ENCODE results near the gene C19orf25. TPM values are rescaled to one million over a fixed set of nuclear protein-coding genes. Genes with fewer than 3 reads are reported as not detected.

The C19orf25 gene
- total and polyA plus RNA-seq, 9 donors, result 1.1 to 26.3 (median 22.2) TPM

DNA sequence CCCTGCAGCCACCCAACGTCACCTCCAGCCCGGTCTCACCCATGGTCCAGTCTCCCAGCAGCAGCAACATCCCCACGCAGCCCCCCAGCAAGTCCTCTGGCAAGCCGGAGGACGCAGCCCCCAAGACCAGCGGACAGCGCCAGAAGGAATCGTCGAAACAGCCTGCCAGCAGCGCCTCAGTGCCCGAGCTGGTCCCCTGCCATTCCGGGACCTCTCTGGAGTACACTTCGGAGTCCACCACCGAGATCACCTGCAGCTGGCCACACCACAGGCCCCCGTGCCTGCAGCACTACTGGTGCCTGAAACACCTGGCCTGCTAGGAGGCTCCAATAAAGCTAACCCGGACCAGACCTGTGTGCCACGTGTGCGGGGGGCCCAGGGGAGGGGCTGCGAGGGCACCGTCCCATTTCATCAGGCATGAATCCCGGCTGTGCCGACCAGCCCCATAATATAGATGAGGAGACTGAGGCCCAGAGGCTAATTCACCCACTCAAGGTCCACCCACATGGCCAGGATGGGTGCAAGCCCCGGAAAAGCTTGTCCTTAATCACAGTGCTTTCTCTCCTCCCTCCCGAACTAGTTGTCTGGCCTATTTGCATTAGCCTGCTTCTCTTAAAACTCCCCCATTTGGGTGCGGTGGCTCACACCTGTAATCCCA lies 18.7 kb upstream of the C19orf25 start:
- Histone ChIP-seq H3K27me3 (no peaks in the 10 kb centered on the region), H3K9me3 (no peaks in the 10 kb centered on the region), H3K36me3 (no peaks in the 10 kb centered on the region), H3K4me1 (ENCODE audit: insufficient read depth) (peaks cover 8% of the 10 kb centered on the region), H3K4me3 (no peak overlapping the region), H3K27ac (no peak overlapping the region)
- DNase-seq, result no peak
- TF ChIP-seq EP300 (IDR thresholded peaks at IDR 0.05), result no peak
- intact Hi-C loops (cut with DNase I), result no loop called here
- 64 to 70% (median 65%) methylated on average over 25 of the region's 25 CpGs for WGBS, 3 donors

DNA sequence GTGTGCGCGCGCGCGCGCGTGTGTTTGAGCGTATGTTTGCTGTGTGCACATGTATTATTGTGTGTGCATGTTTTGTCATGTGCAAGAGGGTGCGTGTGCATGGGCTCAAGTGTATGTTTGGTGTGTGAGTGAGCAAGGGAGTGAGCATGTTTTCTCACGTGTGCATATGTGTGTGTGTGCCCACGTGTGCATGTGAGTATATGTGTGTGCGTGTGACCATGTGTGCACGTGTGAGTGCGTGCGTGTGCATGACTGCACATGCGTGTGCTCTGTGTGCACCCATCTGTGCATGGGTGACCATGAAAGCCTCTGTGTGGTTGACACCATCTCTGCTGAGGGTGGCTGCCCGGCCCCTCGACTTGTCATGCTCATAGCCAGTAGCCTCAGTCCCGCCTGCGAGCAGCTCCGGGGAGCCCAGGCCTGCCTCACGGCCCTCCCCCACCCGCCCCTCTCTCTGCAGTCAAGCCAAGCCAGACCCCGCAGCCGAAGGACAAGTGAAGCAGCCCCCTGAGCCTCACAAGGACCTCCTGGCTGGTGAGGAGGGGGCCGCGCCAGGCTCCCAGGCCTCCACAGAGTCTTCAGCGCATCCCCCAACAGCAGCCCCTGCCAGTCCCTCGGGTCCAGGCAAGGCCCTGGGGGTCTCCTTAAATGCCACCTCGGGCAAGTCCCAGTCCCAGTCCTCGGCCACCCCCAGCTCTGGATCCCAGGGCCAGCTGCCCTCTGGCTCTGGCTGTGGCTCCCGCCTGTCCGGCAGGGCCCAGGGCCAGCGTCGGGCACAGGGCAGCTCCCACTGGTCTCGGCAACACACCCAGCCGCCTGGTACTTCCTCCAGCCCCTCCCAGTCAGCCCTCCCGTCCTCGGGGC lies 17.9 kb upstream of the C19orf25 start:
- WGBS, 3 donors, result 57 to 67% (median 67%) methylated on average over 34 to 39 of the region's 39 CpGs
- no peak overlapping the region for H3K27ac ChIP-seq
- intact Hi-C loops (cut with DNase I), result no loop called here
- H3K4me3 ChIP-seq, result no peak overlapping the region
- no peaks in the 10 kb centered on the region for H3K27me3 ChIP-seq
- H3K9me3 ChIP-seq, result no peaks in the 10 kb centered on the region
- H3K4me1 ChIP-seq (ENCODE audit: insufficient read depth), result peaks cover 8% of the 10 kb centered on the region
- no peaks in the 10 kb centered on the region for H3K36me3 ChIP-seq
- DNase-seq, result no peak
- no peak for TF ChIP-seq EP300 (IDR thresholded peaks at IDR 0.05)
- TF ChIP-seq POLR2A (IDR thresholded peaks at IDR 0.05), result no peak

DNA sequence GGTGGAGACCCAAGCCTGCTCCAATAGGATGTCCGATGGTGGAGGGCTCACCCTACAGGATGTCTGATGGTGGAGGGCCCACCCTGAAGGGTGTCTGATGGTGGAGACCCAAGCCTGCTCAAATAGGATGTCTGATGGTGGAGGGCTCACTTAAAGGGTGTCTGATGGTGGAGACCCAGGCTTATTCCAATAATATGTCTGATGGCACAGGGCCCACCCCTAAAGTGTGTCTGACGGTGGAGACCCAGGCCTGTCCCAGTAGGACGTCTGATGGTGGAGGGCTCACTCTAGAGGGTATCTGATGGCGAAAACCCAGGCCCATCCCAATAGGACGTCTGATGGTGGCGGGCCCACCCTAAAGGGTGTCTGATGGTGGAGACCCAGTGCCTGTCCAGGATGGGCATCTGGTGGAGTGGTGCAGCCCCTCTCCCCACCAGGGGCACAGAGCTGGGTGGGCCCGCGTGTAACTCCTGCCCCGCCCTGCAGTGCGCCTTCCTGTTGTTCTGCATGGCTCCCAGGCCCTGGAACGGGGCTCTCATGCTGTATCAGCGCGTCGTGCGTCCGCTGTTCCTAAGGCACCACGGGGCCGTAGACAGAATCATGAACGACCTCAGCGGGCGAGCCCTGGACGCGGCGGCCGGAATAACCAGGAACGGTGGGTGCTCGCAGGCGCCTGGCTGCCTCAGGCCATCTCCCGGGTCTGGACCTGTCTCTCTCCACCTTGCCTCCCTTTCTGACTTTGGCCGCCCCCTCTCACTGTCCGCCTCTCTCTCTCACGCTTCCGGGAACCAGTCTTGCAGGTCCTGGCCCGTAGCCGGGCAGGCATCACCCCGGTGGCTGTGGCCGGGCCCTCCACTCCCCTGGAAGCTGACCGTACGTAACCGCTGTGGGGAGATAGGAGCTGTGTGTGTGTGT lies 17.0 kb upstream of the C19orf25 start:
- Histone ChIP-seq H3K4me3 (no peak overlapping the region), H3K27ac (no peak overlapping the region), H3K36me3 (no peaks in the 10 kb centered on the region), H3K9me3 (no peaks in the 10 kb centered on the region), H3K27me3 (no peaks in the 10 kb centered on the region), H3K4me1 (ENCODE audit: insufficient read depth) (peaks cover 15% of the 10 kb centered on the region)
- TF ChIP-seq, protein P1, sequence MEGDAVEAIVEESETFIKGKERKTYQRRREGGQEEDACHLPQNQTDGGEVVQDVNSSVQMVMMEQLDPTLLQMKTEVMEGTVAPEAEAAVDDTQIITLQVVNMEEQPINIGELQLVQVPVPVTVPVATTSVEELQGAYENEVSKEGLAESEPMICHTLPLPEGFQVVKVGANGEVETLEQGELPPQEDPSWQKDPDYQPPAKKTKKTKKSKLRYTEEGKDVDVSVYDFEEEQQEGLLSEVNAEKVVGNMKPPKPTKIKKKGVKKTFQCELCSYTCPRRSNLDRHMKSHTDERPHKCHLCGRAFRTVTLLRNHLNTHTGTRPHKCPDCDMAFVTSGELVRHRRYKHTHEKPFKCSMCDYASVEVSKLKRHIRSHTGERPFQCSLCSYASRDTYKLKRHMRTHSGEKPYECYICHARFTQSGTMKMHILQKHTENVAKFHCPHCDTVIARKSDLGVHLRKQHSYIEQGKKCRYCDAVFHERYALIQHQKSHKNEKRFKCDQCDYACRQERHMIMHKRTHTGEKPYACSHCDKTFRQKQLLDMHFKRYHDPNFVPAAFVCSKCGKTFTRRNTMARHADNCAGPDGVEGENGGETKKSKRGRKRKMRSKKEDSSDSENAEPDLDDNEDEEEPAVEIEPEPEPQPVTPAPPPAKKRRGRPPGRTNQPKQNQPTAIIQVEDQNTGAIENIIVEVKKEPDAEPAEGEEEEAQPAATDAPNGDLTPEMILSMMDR (IDR thresholded peaks at IDR 0.05), result no peak
- TF ChIP-seq POLR2A (IDR thresholded peaks at IDR 0.05) (no peak), EP300 (IDR thresholded peaks at IDR 0.05) (no peak)
- DNase-seq, result no peak
- 72 to 85% (median 82%) methylated on average over 40 of the region's 40 CpGs for WGBS, 3 donors
- intact Hi-C loops (cut with DNase I), result no loop called here

DNA sequence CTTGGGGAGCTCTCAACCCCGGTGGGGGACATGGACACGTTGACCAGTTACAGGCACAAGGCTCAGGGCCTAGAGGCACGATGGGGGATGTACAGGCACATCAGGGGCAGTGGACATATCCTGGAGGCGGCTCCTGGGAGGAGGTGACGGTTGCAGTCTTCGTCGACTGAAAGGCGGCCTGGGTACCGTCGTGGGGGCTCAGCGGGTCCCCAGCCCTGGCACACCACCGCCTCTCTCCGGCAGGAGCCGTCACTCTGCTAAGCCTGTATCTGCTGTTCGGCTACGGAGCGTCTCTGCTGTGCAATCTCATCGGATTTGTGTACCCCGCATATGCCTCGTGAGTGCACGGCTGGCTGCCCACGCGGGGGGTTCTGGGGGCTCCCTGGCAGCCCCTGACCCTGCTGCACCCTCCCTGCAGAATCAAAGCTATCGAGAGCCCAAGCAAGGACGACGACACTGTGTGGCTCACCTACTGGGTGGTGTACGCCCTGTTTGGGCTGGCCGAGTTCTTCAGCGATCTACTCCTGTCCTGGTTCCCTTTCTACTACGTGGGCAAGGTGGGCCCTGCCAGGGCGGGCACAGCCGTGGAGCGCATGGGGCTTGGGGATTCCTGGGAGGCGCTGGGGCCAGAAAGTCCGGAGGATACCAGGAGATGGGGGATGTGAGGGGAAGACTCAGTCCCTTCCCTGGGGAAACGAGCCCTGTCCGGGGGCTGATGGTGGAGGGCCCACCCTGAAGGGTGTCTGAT lies 16.2 kb upstream of the C19orf25 start:
- Histone ChIP-seq H3K27ac (no peak overlapping the region), H3K4me3 (no peak overlapping the region), H3K9me3 (no peaks in the 10 kb centered on the region), H3K36me3 (no peaks in the 10 kb centered on the region), H3K27me3 (no peaks in the 10 kb centered on the region), H3K4me1 (ENCODE audit: insufficient read depth) (peaks cover 15% of the 10 kb centered on the region)
- intact Hi-C loops (cut with DNase I), result no loop called here
- TF ChIP-seq, protein P1 (IDR thresholded peaks at IDR 0.05), result no peak
- TF ChIP-seq EP300 (IDR thresholded peaks at IDR 0.05), result no peak
- TF ChIP-seq POLR2A (IDR thresholded peaks at IDR 0.05), result no peak
- DNase-seq, result no peak
- 83 to 85% (median 85%) methylated on average over 37 of the region's 37 CpGs for WGBS, 3 donors
